MM.1S (cell line): ENCODE data around the gene RPS16.

Experiments
- EZH2 ChIP-seq: fragments of 300-600 bp; sonication (generic); optimal IDR thresholded peaks from 2 replicates; pipeline ENCODE3; 2017; ENCODE audit warnings: low read depth, mild to moderate bottlenecking, antibody characterized with exemption, low read length, mixed read lengths
- EZH2phosphoT487 ChIP-seq: fragments of 300-600 bp; sonication (generic); IDR thresholded peaks from 2 replicates; pipeline ENCODE4 v1.6.1; 2018; ENCODE audit warnings: antibody characterized with exemption, low read length
- TF ChIP-seq, protein P1 (sequence below): fragments of 300-600 bp; sonication (generic); IDR thresholded peaks from 2 replicates; pipeline ENCODE4 v1.5.1; 2016; ENCODE audit warnings: antibody characterized with exemption, low read length, mixed read lengths

DNA sequence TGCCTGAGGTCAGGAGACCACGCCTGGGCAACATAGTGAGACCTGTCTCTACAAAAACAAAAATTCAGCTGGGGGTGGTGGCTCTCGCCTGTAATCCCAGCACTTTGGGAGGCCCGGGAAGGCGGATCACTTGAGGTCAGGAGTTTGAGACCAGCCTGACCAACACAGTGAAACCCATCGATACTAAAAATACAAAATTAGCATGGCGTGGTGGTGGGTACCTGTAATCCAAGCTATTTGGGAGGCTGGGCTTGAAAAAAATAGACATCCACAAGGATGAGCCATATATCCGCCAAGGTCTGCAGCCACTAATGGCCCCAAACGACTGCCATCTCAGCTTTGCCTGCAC lies 3.1 kb downstream of the RPS16 start:
- TF ChIP-seq, protein P1, sequence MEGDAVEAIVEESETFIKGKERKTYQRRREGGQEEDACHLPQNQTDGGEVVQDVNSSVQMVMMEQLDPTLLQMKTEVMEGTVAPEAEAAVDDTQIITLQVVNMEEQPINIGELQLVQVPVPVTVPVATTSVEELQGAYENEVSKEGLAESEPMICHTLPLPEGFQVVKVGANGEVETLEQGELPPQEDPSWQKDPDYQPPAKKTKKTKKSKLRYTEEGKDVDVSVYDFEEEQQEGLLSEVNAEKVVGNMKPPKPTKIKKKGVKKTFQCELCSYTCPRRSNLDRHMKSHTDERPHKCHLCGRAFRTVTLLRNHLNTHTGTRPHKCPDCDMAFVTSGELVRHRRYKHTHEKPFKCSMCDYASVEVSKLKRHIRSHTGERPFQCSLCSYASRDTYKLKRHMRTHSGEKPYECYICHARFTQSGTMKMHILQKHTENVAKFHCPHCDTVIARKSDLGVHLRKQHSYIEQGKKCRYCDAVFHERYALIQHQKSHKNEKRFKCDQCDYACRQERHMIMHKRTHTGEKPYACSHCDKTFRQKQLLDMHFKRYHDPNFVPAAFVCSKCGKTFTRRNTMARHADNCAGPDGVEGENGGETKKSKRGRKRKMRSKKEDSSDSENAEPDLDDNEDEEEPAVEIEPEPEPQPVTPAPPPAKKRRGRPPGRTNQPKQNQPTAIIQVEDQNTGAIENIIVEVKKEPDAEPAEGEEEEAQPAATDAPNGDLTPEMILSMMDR = no peak
- TF ChIP-seq EZH2 (no peak), EZH2phosphoT487 (no peak)
